Measurements from ENCODE around the gene NECAB3.

Gene NECAB3

GRCh38 chr20:33677991-33678702 is 3.9 kb upstream of the NECAB3 start:
- no peak for DNase-seq (ENCODE audit: low read depth in 2 of 2)

GRCh38 chr20:33676652-33677645 is 2.7 kb upstream of the NECAB3 start:
- no peak for DNase-seq (ENCODE audit: low read depth in 2 of 2)

GRCh38 chr20:33676121-33676520 is 1.9 kb upstream of the NECAB3 start:
- DNase-seq (ENCODE audit: low read depth in 2 of 2), result no peak

GRCh38 chr20:33675136-33675959 is 1.1 kb upstream of the NECAB3 start:
- DNase-seq (ENCODE audit: low read depth in 2 of 2), result no peak

GRCh38 chr20:33673410-33674293 is 576 bp downstream of the NECAB3 start:
- DNase-seq (ENCODE audit: low read depth in 2 of 2), result no peak

- DNase-seq (ENCODE audit: low read depth in 2 of 2), result no peak
Observed at GRCh38 chr20:33673114-33673409, 1.2 kb downstream of the NECAB3 start.

- no peak for DNase-seq (ENCODE audit: low read depth in 2 of 2)
Observed at GRCh38 chr20:33672426-33673113, 1.7 kb downstream of the NECAB3 start.

GRCh38 chr20:33671573-33672288 is 2.5 kb downstream of the NECAB3 start:
- DNase-seq (ENCODE audit: low read depth in 2 of 2), result no peak

GRCh38 chr20:33670715-33671499 is 3.3 kb downstream of the NECAB3 start:
- DNase-seq (ENCODE audit: low read depth in 2 of 2), result no peak

GRCh38 chr20:33669873-33670640 is 4.2 kb downstream of the NECAB3 start:
- no peak for DNase-seq (ENCODE audit: low read depth in 2 of 2)

GRCh38 chr20:33669224-33669623 is 5.0 kb downstream of the NECAB3 start:
- DNase-seq (ENCODE audit: low read depth in 2 of 2), result no peak

- no peak for DNase-seq (ENCODE audit: low read depth in 2 of 2)
Observed at GRCh38 chr20:33668466-33669155, 5.6 kb downstream of the NECAB3 start.

- DNase-seq (ENCODE audit: low read depth in 2 of 2), result peak; percentile 52 to 55
Observed at GRCh38 chr20:33667676-33668465, 6.4 kb downstream of the NECAB3 start.

GRCh38 chr20:33667245-33667675 is 7.0 kb downstream of the NECAB3 start:
- DNase-seq (ENCODE audit: low read depth in 2 of 2), result no peak

GRCh38 chr20:33666293-33667244 is 7.7 kb downstream of the NECAB3 start, which contains the start of gene ACTL10:
TSS of gene ACTL10 (plus strand) at chr20:33666943. CDS start at chr20:33667498, 555 bp downstream.
- DNase-seq (ENCODE audit: low read depth in 2 of 2), result peak; percentile 55 to 63
